GM12801 (cell line): Measurements from ENCODE around the gene MYO1H.

Experiments
- TF ChIP-seq, protein P1 (sequence below): IDR thresholded peaks from one replicate; pipeline ENCODE4 v1.5.1; 2011; ENCODE audit warnings: control low read depth; ENCODE audit not compliant: insufficient read length; ENCODE audit errors: extremely low read depth

Gene MYO1H

DNA sequence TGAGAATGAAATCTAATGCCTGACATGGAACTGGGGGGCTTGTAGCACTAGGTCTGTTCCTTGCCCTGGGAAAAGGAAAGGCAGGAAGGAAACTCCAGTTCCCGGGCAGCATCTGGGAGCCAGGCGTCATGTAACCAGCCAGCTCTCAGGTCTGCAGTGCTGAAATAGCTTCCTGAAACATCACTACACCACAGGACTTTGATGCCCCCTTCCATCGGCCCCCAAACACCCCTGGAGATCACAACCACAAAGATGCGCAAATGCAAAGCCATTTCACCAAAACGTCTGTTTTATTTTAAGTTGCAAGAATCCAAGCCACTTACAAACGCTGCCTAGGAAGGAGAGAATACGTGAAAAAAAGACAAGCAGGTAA, 88.5 kb downstream of the MYO1H start:
- TF ChIP-seq, protein P1, sequence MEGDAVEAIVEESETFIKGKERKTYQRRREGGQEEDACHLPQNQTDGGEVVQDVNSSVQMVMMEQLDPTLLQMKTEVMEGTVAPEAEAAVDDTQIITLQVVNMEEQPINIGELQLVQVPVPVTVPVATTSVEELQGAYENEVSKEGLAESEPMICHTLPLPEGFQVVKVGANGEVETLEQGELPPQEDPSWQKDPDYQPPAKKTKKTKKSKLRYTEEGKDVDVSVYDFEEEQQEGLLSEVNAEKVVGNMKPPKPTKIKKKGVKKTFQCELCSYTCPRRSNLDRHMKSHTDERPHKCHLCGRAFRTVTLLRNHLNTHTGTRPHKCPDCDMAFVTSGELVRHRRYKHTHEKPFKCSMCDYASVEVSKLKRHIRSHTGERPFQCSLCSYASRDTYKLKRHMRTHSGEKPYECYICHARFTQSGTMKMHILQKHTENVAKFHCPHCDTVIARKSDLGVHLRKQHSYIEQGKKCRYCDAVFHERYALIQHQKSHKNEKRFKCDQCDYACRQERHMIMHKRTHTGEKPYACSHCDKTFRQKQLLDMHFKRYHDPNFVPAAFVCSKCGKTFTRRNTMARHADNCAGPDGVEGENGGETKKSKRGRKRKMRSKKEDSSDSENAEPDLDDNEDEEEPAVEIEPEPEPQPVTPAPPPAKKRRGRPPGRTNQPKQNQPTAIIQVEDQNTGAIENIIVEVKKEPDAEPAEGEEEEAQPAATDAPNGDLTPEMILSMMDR: no peak

DNA sequence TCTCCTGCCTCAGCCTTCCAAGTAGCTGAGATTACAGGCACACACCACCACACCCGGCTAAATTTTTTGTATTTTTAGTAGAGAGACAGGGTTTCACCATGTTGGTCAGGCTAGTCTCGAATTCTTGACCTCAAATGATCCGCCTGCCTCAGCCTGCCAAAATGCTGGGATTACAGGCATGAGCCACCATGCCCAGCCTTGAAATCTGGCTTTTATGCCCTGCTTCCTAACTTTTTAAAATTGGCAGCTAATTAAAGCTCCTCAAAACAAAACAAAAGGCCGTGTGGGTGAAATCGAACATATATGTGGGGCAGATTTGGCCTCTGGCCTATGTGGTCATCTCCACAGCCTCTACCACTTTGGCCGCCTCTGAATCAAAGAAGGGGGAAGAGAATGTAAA, 91.5 kb downstream of the MYO1H start:
- TF ChIP-seq, protein P1: no peak

DNA sequence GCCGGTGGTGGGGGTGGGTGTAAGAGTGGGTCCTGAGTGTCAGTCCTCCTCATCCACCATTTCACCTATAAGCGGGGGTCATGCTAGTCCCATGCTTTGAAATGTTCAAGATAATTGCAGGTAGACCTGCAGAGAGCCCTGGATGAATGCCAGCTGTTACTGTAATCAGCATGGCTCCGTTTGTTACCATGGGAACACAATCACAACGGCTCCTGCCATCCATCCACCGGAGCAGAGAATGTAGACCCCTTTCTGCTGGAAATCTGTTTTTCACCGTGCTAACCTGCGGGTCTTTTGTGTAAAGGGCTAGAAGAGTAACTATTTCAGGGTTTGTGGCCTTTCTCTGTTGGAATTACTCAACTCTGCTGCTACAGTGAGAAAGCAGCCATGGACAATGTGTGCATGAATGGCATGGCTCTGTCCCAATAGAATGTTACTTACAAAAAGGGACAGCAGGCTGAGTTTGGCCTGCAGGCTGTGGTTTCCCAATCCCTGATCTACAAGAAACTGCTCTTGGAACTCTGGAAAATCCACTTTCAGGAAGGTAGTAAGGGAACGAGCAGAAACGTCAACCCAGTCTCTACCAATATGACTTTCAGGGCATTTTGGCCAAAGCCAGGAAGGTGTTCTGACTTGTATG, 93.3 kb downstream of the MYO1H start:
- TF ChIP-seq, protein P1: no peak

DNA sequence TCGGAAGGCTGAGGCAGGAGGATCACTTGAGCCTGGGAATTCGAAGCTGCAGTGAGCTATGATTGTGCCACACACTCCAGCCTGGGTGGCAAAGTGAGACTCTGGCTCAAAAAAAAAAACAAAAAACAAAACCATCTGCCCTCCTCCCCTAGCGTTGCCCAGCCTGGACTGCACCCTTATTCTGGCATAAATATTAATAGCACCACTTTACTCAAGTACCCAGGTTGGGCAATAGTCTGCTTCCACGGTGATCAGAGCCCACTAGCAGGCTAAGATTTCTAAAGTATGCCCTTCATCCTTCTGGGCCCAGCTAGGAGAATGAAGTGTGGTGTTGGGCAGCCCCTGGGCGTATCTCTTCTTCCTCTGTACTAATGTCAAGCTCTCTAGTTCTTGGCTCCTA, 96.1 kb downstream of the MYO1H start:
- TF ChIP-seq, protein P1: no peak

DNA sequence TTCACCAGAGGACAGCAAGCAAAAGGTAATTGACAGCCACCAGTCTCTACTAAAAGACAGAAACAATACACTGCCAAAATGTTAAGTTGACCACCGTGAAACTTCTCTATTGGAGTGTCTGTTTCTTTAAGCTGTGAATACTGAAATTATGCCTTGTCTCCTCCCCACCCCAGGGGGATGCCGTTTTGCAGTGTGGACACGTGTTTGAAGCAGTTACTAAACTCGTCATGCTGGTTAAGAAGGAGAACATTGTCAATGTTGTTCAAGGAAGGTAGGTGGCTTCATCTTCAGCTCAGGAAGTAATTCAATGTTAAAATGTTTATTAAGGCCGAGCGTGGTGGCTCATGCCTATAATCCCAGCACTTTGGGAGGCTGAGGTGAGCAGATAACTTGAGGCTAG, 96.6 kb downstream of the MYO1H start:
- TF ChIP-seq, protein P1: no peak

DNA sequence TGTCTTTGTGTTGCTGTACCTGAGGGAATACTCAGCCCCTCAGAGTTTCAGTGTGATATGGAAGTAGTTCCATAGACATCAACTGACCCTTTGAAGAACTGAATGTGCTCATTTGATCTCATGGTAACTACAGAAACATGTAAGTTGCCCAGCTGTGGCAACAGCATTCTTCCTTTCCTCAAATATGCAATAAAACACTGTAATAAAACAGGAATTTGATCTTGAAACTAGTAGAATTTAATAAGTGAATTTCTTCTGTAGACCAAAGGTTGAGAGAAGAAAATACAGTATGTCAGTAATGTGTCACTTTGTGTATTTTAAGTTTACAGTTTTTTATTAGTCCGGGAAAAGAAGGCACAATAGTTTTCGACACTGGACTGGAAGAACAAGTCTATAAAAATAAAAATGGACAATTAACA, 97.5 kb downstream of the MYO1H start:
- TF ChIP-seq, protein P1: no peak

DNA sequence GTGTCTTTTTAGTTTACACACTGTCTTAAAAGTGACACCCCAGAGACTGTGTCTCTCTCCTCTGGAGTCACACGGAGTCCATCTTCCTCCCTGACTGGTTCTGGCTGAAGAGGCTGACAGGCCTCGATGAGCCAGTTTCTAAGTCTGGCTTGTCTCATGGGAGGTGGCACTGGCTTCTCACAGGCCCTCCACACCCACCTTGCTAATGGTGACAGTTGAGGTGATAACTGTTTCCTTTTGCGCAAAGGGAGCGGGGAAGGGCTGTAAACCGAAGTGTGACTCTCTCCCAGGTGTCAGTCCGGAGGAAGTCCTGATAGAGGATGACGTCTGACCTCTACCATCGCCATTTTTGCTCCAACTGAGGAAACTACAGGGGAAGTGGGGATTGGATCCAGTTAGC, 99.2 kb downstream of the MYO1H start:
- TF ChIP-seq, protein P1: no peak
